HG03045 (cell line): ENCODE measurements around the gene GPC5.
"Not testable (repeated sequence)": the region's sequence is repeated elsewhere in the genome, so short reads cannot be mapped to it uniquely, and the experiment has no call there.

Source experiments
- ATAC-seq: cut with Tn5 transposase; IDR thresholded peaks from one replicate; pipeline ENCODE4 v1.9.1; 2021; ENCODE audit warnings: mild to moderate bottlenecking, moderate library complexity; ENCODE audit not compliant: unreplicated experiment

GPC5 gene

GRCh38 chr13:91368676-91369440, 29.6 kb upstream of the GPC5 start:
- no peak for ATAC-seq

GRCh38 chr13:91369441-91369831, 29.0 kb upstream of the GPC5 start:
- no peak for ATAC-seq

- ATAC-seq = no peak
Observed at GRCh38 chr13:91370501-91370900, 27.9 kb upstream of the GPC5 start.

- ATAC-seq = no peak
Observed at GRCh38 chr13:91372911-91373310, 25.5 kb upstream of the GPC5 start.

GRCh38 chr13:91375116-91375729, 23.2 kb upstream of the GPC5 start:
- ATAC-seq = peak; percentile 93

GRCh38 chr13:91381371-91381770, 17.1 kb upstream of the GPC5 start:
- no peak for ATAC-seq

GRCh38 chr13:91383836-91384235, 14.6 kb upstream of the GPC5 start:
- no peak for ATAC-seq

- no peak for ATAC-seq
Observed at GRCh38 chr13:91384896-91385295, 13.5 kb upstream of the GPC5 start.

GRCh38 chr13:91389186-91389585, 9.2 kb upstream of the GPC5 start:
- no peak for ATAC-seq

GRCh38 chr13:91397595-91397994, 826 bp upstream of the GPC5 start:
- no peak for ATAC-seq

- peak; percentile 30 for ATAC-seq
Observed at GRCh38 chr13:91399189-91400062, 1.0 kb downstream of the GPC5 start.

GRCh38 chr13:91400063-91400399, 1.6 kb downstream of the GPC5 start:
- ATAC-seq = no peak

GRCh38 chr13:91400671-91401070, 2.2 kb downstream of the GPC5 start:
- ATAC-seq = no peak

- ATAC-seq = no peak
Observed at GRCh38 chr13:91401920-91402319, 3.5 kb downstream of the GPC5 start.

- ATAC-seq = peak; percentile 53
Observed at GRCh38 chr13:91405240-91405639, 6.8 kb downstream of the GPC5 start.

GRCh38 chr13:91406619-91407018, 8.2 kb downstream of the GPC5 start:
- ATAC-seq = peak; percentile 80

- ATAC-seq = no peak
Observed at GRCh38 chr13:91408971-91409370, 10.6 kb downstream of the GPC5 start.

- ATAC-seq = not testable (repeated sequence)
Observed at GRCh38 chr13:91416579-91416978, 18.2 kb downstream of the GPC5 start.

- no peak for ATAC-seq
Observed at GRCh38 chr13:91417660-91418325, 19.4 kb downstream of the GPC5 start.

- no peak for ATAC-seq
Observed at GRCh38 chr13:91426913-91427312, 28.5 kb downstream of the GPC5 start.

- ATAC-seq = not testable (repeated sequence)
Observed at GRCh38 chr13:91438674-91439073, 40.3 kb downstream of the GPC5 start.
